T-helper 2 cell treated with Interferon-gamma antibody and Interleukin-4, amounts not matched to agents 100 ng/mL and 5 ng/mL, for 36 hours (primary cell): Measurements from ENCODE around the gene PATL2. TPM values are rescaled to one million over a fixed set of nuclear protein-coding genes. Genes with fewer than 3 reads are reported as not detected.
"Not testable (repeated sequence)": the region's sequence is repeated elsewhere in the genome, so short reads cannot be mapped to it uniquely, and the experiment has no call there.

Source experiments
- intact Hi-C: fragments of 100-400 bp; cut with micrococcal nuclease; formaldehyde crosslinking; loops from one replicate; pipeline ENCODE4 v1.15.1; 2023
- total RNA-seq: library from RNA; stranded (reverse); gene quantifications from 2 replicates; pipeline ENCODE4 v1.2.3, GENCODE V29; 2022

The PATL2 gene
- total RNA-seq, result 20.8 and 22.5 TPM in 2 replicates

GRCh38 chr15:44711096-44711742 is at the start of gene PATL2, which contains the start of gene B2M:
PATL2 (minus strand) TSS chr15:44711323; CDS start chr15:44676490, 34,833 bp downstream.
B2M (plus strand) TSS chr15:44711517; CDS start chr15:44711547, 30 bp downstream.
- intact Hi-C loops, result loop anchor here (1.0 kb wide), 2 partner anchors 15 to 48 kb away; partner anchors contain the start of gene SPG11

GRCh38 chr15:44753345-44753744 is 42.2 kb upstream of the PATL2 start:
- intact Hi-C loops, result no loop called here

GRCh38 chr15:44743454-44743853 is 32.3 kb upstream of the PATL2 start:
- intact Hi-C loops, result not testable (repeated sequence)

- intact Hi-C loops, result loop anchor here (5.0 kb wide), 1 partner anchor 142 kb away; no protein-coding TSS in a partner anchor
Measured at GRCh38 chr15:44739222-44739847, 28.2 kb upstream of the PATL2 start.

- intact Hi-C loops, result loop anchor here (1.0 to 5.0 kb wide), 4 partner anchors 24 to 160 kb away; partner anchors contain the start of gene SPG11
Measured at GRCh38 chr15:44738340-44738984, 27.3 kb upstream of the PATL2 start.

GRCh38 chr15:44736181-44736765 is 25.1 kb upstream of the PATL2 start, which contains the start of gene TRIM69:
TRIM69 (plus strand) TSS chr15:44736528; CDS start chr15:44736705, 177 bp downstream.
- intact Hi-C loops, result loop anchor here (2.0 to 5.0 kb wide), 2 partner anchors 17 to 139 kb away; no protein-coding TSS in a partner anchor

- intact Hi-C loops, result loop anchor here (2.0 to 5.0 kb wide), 2 partner anchors 17 to 138 kb away; no protein-coding TSS in a partner anchor
Measured at GRCh38 chr15:44735482-44736180, 24.5 kb upstream of the PATL2 start.

- intact Hi-C loops, result loop anchor here (5.0 kb wide), 1 partner anchor 138 kb away; no protein-coding TSS in a partner anchor
Measured at GRCh38 chr15:44734839-44735481, 23.8 kb upstream of the PATL2 start.

- intact Hi-C loops, result loop anchor here (5.0 to 10.0 kb wide), 4 partner anchors 192 to 905 kb away; partner anchors contain the start of genes CTDSPL2, EIF3J, MFAP1 and WDR76
Measured at GRCh38 chr15:44729408-44730127, 18.4 kb upstream of the PATL2 start.

- intact Hi-C loops, result loop anchor here (1.0 to 10.0 kb wide), 6 partner anchors 9 to 904 kb away; partner anchors contain the start of genes CTDSPL2, EIF3J, MFAP1 and SPG11
Measured at GRCh38 chr15:44728576-44729407, 17.7 kb upstream of the PATL2 start.

- intact Hi-C loops, result loop anchor here (1.0 to 10.0 kb wide), 6 partner anchors 9 to 903 kb away; partner anchors contain the start of genes CTDSPL2, EIF3J, MFAP1 and SPG11
Measured at GRCh38 chr15:44728232-44728575, 17.1 kb upstream of the PATL2 start.

- intact Hi-C loops, result loop anchor here (1.0 to 10.0 kb wide), 6 partner anchors 8 to 903 kb away; partner anchors contain the start of genes CTDSPL2, EIF3J, MFAP1 and SPG11
Measured at GRCh38 chr15:44727485-44728231, 16.5 kb upstream of the PATL2 start.

- intact Hi-C loops, result loop anchor here (1.0 to 10.0 kb wide), 5 partner anchors 16 to 902 kb away; partner anchors contain the start of genes B2M, CTDSPL2, EIF3J and MFAP1
Measured at GRCh38 chr15:44726568-44727484, 15.7 kb upstream of the PATL2 start.

- intact Hi-C loops, result loop anchor here (1.0 to 10.0 kb wide), 5 partner anchors 15 to 901 kb away; partner anchors contain the start of genes B2M, CTDSPL2, EIF3J and MFAP1
Measured at GRCh38 chr15:44726136-44726535, 15.0 kb upstream of the PATL2 start.

- intact Hi-C loops, result loop anchor here (10.0 kb wide), 3 partner anchors 297 to 897 kb away; partner anchors contain the start of genes CTDSPL2, MFAP1 and WDR76
Measured at GRCh38 chr15:44722011-44722410, 10.9 kb upstream of the PATL2 start.
